Mesodermal cell (in vitro differentiated cells): ENCODE data around the gene MAP3K10. TPM values are rescaled to one million over a fixed set of nuclear protein-coding genes. Genes with fewer than 3 reads are reported as not detected.
"Not testable (repeated sequence)": the region's sequence is repeated elsewhere in the genome, so short reads cannot be mapped to it uniquely, and the experiment has no call there.

Experiments
- H3K27ac ChIP-seq: 2 replicates; pipeline ENCODE4 v1.7.0; 2013; ENCODE audit warnings: mild to moderate bottlenecking, low read depth, low read length, moderate library complexity; ENCODE audit not compliant: severe bottlenecking
- H3K36me3 ChIP-seq: 2 replicates; pipeline ENCODE4 v1.7.1; 2013; ENCODE audit warnings: mild to moderate bottlenecking, low read length, moderate library complexity; ENCODE audit not compliant: control insufficient read depth, insufficient read depth
- H3K4me1 ChIP-seq: one replicate; pipeline ENCODE4 v1.7.1; 2013; ENCODE audit warnings: mild to moderate bottlenecking, low read length; ENCODE audit not compliant: insufficient read depth, control insufficient read depth, poor library complexity, severe bottlenecking
- H3K4me3 ChIP-seq: 2 replicates; pipeline ENCODE4 v1.7.0; 2013; ENCODE audit warnings: low read length, control low read depth, mild to moderate bottlenecking; ENCODE audit not compliant: insufficient read depth, poor library complexity, severe bottlenecking; ENCODE audit errors: extremely low read depth
- H3K9me3 ChIP-seq: 2 replicates; pipeline ENCODE4 v1.7.1; 2013; ENCODE audit warnings: mild to moderate bottlenecking, low read length, moderate library complexity; ENCODE audit not compliant: control insufficient read depth
- WGBS, 2 experiments: methylation state at CpG; one replicate each; pipeline ENCODE4 v1.1.5; 2013; ENCODE audit warnings: missing lambda C conversion rate in 2 of 2; ENCODE audit not compliant: insufficient coverage in 2 of 2; 5-methylcytosine and 5-hydroxymethylcytosine counted together
- polyA plus RNA-seq, 2 experiments: library from polyadenylated mRNA; stranded (reverse); fragments of 50-300 nt; gene quantifications; one replicate each; pipeline ENCODE4 v1.2.3, GENCODE V29; 2013

Gene MAP3K10
- 15.5 TPM for polyA plus RNA-seq (2013, experiment 1 of 2)
- 14.8 TPM for polyA plus RNA-seq (2013, experiment 2 of 2)

DNA sequence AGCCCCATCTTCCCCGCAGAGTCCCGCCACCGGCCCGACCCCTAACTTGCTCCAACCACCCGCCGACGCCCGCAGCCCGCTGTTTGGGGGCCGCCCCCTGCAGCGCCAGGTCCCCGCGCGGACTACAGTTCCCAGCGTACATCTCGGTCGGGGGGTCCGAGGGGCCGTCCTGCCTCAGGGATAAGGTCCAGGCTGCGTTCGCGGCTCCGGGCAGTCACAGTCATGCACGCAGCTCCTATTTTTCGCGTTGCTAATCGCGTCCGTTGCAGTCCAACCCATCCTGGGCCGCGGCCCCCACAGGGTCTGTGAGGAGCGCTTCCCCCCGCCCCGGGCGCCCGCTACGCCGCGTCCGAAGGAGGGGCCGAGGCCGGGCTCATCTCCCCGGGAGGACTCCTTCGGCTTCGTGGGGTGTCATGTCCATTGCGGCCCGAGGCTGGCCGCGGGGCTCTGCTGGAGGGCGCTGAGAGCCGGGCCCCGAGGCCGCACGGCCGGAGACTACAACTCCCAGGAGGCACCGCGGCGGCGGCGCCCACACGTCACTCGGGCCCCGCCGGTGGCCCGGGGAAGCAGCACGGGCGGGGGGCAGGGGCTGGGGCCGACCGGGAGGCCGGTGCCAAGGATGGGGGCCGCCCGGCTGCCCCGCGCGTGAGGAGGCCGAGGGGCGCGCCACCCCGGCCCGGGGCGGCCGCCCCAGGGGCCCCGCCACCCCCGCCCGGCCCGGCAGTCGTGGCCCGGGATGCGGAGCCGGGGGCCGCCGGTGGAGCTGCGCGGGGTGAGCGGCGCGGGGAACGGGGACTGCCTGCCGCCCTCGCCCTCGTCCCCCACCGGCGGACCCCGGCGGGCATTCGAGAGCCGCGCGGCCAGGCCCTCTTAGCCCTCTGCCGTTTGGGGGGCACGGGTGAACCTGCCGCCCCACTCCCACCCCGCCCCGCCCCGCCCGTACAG, at the start of gene MAP3K10:
TSS of gene MAP3K10 (plus strand) at position 536 of the 945 bp plus-strand sequence. CDS start 606 bp downstream, outside the sequence.
- H3K4me3 ChIP-seq, result peak within 1 kb of the TSS; percentile 94
- 0% methylated on average over 60 to 80 of the region's 116 CpGs for WGBS, 2 experiments
- peak within 1 kb of the TSS; percentile 71 for H3K27ac ChIP-seq
- H3K9me3 ChIP-seq, result no peaks in the 10 kb centered on the region
- no peaks in the 10 kb centered on the region for H3K4me1 ChIP-seq
- H3K36me3 ChIP-seq, result no peaks in the 10 kb centered on the region

- Histone ChIP-seq H3K36me3 (no peaks in the 10 kb centered on the region), H3K9me3 (peaks cover 4% of the 10 kb centered on the region), H3K4me3 (no peak overlapping the region), H3K4me1 (no peaks in the 10 kb centered on the region), H3K27ac (no peak overlapping the region)
- 93 to 100% methylated on average over 1 to 2 of the region's 3 CpGs for WGBS, 2 experiments
These were observed 49.7 kb upstream of the MAP3K10 start for GRCh38 chr19:40141551-40141950.

DNA sequence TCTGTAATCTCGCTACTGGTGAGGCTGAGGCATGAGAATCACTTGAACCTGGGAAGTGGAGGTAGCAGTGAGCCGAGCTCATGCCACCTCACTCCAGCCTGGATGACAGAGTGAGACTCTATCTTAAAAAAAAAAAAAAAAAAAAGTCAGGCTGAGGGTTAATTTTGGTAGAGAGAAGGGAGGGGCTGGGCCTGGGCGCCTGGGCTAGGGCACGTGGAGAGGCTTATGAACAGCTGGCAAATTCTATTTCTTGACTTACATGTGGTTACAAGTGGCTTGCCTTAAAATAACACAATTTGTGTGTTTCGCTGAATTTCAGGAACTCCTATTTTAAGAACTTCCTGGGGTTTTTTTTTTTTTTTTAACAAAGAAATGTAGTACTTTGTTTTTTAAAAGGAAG, 47.6 kb upstream of the MAP3K10 start:
- no peaks in the 10 kb centered on the region for H3K36me3 ChIP-seq
- peaks cover 3% of the 10 kb centered on the region for H3K9me3 ChIP-seq
- no peak overlapping the region for H3K27ac ChIP-seq
- H3K4me3 ChIP-seq, result no peak overlapping the region
- 58 to 94% methylated on average over 2 of the region's 5 CpGs for WGBS, 2 experiments
- H3K4me1 ChIP-seq, result peaks cover 8% of the 10 kb centered on the region

- 52 to 56% methylated on average over 3 of the region's 5 CpGs for WGBS, 2 experiments
- H3K4me3 ChIP-seq, result no peak overlapping the region
- peaks cover 8% of the 10 kb centered on the region for H3K4me1 ChIP-seq
- no peaks in the 10 kb centered on the region for H3K36me3 ChIP-seq
- H3K9me3 ChIP-seq, result no peaks in the 10 kb centered on the region
- H3K27ac ChIP-seq, result no peak overlapping the region
These were observed 47.1 kb upstream of the MAP3K10 start for GRCh38 chr19:40144151-40144550.

DNA sequence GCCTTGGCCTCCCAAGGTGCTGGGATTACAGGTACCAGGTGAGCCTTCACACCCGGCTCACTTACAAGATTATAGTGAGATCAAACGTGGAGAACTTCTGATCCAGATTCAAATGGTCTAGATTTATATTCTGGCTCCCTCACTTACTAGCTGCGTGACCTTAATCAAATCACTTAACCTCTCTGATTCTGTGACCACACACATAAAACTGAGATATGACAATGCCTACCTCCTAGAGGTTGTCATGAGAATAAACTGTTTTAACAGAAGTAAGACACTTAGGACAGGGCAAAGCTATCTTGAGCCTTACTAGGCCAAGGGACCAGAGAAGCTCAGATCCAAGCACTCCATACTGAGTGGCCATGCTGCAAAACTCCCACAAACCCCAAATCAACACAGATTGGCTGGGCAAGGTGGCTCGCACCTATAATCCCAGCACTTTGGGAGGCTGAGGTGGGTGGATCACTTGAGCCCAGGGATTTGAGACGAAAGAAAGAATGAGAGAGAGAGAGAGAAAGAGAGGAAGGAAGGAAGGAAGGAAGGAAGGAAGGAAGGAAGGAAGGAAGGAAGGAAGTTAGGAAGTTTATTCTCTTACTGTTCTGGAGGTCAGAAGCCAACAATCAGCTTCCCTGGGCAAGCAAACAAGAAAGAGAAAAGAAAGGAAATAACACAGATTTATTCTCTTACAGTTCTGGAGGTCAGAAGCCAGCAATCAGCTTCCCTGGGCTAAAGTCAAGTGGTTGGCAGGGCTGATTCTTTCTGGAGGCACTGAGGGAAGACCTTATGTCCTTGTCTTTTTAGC, 46.1 kb upstream of the MAP3K10 start:
- WGBS, 2 experiments, result 88 to 95% methylated on average over 2 to 3 of the region's 5 CpGs
- Histone ChIP-seq H3K36me3 (no peaks in the 10 kb centered on the region), H3K4me3 (no peak overlapping the region), H3K9me3 (no peaks in the 10 kb centered on the region), H3K4me1 (peaks cover 8% of the 10 kb centered on the region), H3K27ac (no peak overlapping the region)

- not testable (repeated sequence) for H3K36me3 ChIP-seq, H3K9me3 ChIP-seq, H3K4me3 ChIP-seq, H3K4me1 ChIP-seq, H3K27ac ChIP-seq
- 67 to 89% methylated on average over 1 to 4 of the region's 6 CpGs for WGBS, 2 experiments
These were observed 45.5 kb upstream of the MAP3K10 start for GRCh38 chr19:40145749-40146029.

DNA sequence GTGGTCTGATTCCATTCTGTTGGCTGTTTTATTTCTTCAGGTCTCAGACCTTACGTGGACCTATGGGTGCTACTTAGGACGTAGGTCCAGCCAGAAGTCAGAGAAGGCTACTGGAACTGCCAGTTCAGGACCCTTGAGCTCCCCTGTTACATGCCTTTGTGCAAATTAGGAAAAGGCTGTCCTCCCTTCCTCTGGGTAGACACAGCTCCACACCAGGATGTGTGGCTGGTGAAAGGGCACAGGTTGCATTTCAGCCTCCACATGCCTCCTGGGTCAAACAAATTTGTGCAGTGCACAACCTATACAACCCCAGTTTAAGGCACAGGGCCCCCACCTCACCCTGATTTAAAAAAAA, 43.9 kb upstream of the MAP3K10 start:
- Histone ChIP-seq H3K4me3 (no peak overlapping the region), H3K27ac (no peak overlapping the region), H3K36me3 (no peaks in the 10 kb centered on the region), H3K4me1 (peaks cover 8% of the 10 kb centered on the region), H3K9me3 (no peaks in the 10 kb centered on the region)
- WGBS, 2 experiments, result 84 to 95% methylated on average over 2 of the region's 2 CpGs

DNA sequence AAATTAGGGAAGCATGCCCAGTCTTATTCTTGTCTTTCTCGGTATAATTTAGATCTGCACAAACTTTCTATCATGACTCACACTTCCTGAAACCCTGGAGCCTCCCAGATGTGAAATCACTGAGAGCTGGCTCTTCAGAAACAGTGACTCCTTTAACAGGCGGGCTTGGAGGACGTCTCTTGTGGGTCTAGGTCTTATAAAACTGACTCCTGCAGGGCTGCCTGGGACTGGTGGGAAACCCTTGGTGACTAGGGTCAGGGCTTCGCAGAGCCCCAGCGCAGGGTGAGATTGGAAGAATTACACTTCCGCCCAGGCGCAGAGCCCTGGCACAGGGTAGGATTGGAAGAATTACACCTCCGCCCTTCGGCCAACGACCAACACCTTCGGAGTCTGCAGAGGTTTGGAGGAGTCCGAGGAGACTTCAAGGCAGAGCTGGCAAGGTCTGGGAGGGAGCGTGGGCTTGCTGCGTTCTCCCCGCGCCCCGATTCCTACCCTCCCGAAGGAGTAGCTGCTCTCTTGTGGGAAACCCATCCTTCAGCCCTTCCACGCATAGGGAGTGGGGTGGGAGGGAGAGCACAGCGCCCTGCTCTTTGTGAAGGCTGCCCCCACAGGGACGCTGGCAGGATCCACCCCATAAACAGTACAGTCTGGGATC, 43.4 kb upstream of the MAP3K10 start:
- no peak overlapping the region for H3K27ac ChIP-seq

GRCh38 chr19:40149501-40149900, 41.7 kb upstream of the MAP3K10 start:
- peaks cover 8% of the 10 kb centered on the region for H3K4me1 ChIP-seq
- H3K36me3 ChIP-seq, result no peaks in the 10 kb centered on the region
- H3K27ac ChIP-seq, result no peak overlapping the region
- WGBS, 2 experiments, result 85 to 100% methylated on average over 1 of the region's 3 CpGs
- no peak overlapping the region for H3K4me3 ChIP-seq
- no peaks in the 10 kb centered on the region for H3K9me3 ChIP-seq

More for the DNA sequence above, 43.4 kb upstream of the MAP3K10 start:
- 87% methylated on average over 15 to 19 of the region's 21 CpGs for WGBS, 2 experiments
- no peaks in the 10 kb centered on the region for H3K9me3 ChIP-seq
- peaks cover 8% of the 10 kb centered on the region for H3K4me1 ChIP-seq
- H3K36me3 ChIP-seq, result no peaks in the 10 kb centered on the region
- H3K4me3 ChIP-seq, result no peak overlapping the region

- no peaks in the 10 kb centered on the region for H3K36me3 ChIP-seq
- H3K4me1 ChIP-seq, result peaks cover 8% of the 10 kb centered on the region
- no peak overlapping the region for H3K27ac ChIP-seq
- WGBS, 2 experiments, result 100% methylated on average over 1 to 2 of the region's 5 CpGs
- H3K4me3 ChIP-seq, result no peak overlapping the region
- no peaks in the 10 kb centered on the region for H3K9me3 ChIP-seq
These were observed 41.1 kb upstream of the MAP3K10 start for GRCh38 chr19:40150170-40150569.
